HG03457 (cell line): Measurements from ENCODE around the gene BPNT1.

Experiments
- ATAC-seq: cut with Tn5 transposase; IDR thresholded peaks from one replicate; pipeline ENCODE4 v1.9.1; 2021; ENCODE audit warnings: moderate number of reproducible peaks; ENCODE audit not compliant: unreplicated experiment

The BPNT1 gene

DNA sequence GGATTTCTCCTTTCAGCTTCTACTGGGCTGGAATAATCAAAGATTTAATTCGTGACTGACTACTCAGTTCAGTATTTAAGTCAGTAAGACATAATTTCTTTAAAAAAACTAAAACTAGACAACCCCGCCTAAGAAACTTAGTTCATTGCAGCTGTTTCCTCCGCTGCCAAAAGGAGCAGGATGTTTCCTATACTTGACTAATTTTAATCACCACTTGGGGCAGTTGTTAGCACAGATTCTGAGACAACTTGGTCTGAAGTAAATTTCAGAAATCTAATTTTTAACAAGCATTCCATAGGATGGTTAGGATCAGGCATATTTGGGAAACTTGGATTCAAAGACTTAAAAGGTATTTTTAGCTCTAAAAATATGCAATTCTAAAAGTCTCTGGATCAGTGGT lies 77.3 kb downstream of the BPNT1 start:
- ATAC-seq: no peak

DNA sequence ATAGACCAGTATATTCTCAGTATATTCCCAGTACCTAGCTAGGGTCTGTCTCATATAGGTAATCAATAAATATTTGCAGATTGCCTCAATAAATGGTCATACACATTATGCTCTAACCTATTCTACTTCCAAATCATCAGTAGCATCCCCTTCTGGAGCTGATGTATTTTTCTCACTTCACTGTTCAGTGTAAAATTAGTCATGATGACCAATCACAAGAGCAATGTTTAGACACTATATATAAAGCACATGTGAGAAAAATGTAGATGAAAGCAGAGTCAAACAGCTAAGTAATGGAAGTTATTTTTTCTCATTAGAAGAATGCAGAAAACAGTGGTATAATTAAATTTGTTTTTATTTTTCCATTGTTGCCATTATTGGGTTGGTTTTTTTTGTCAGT lies 78.0 kb downstream of the BPNT1 start:
- ATAC-seq: no peak
